SK-N-MC (cell line): ENCODE measurements around the gene WDR83.

Source experiments
- DNase-seq: peaks from one replicate; pipeline ENCODE4 v3.0.0-alpha.2; 2011; ENCODE audit warnings: low read depth, low spot score
- H3K27ac ChIP-seq: fragments of 200-600 bp; sonication (generic); 2 replicates; pipeline ENCODE4 v1.5.1; 2016; ENCODE audit warnings: mixed run types
- H3K36me3 ChIP-seq: fragments of 200-600 bp; sonication (generic); 2 replicates; pipeline ENCODE4 v1.6.1; 2017; ENCODE audit warnings: antibody characterized with exemption, low read length, mixed read lengths; ENCODE audit not compliant: insufficient read depth
- H3K4me3 ChIP-seq: fragments of 200-600 bp; sonication (generic); 2 replicates; pipeline ENCODE4 v1.5.1; 2016
- H3K9ac ChIP-seq: fragments of 200-600 bp; sonication (generic); 2 replicates; pipeline ENCODE4 v1.8.0; 2017; ENCODE audit warnings: mixed run types, mixed read lengths; ENCODE audit not compliant: insufficient read length
- H3K9me3 ChIP-seq: fragments of 200-600 bp; sonication (generic); 2 replicates; pipeline ENCODE4 v1.6.1; 2017; ENCODE audit warnings: low read depth, mild to moderate bottlenecking, antibody characterized with exemption, low read length, moderate library complexity, mixed read lengths
- EZH2 ChIP-seq: fragments of 200-600 bp; sonication (generic); IDR thresholded peaks from one replicate; pipeline ENCODE4 v1.6.1; 2017; ENCODE audit warnings: antibody characterized with exemption
- FOXP2 ChIP-seq: optimal IDR thresholded peaks from 2 replicates; pipeline ENCODE3; 2011; ENCODE audit warnings: mild to moderate bottlenecking, moderate library complexity; ENCODE audit not compliant: insufficient read depth; ENCODE audit errors: extremely low read length, control extremely low read depth
- POLR2AphosphoS5 ChIP-seq: IDR thresholded peaks from 2 replicates; pipeline ENCODE4 v1.6.1; 2012; ENCODE audit warnings: mild to moderate bottlenecking, low read depth, low read length, borderline replicate concordance

Gene WDR83

DNA sequence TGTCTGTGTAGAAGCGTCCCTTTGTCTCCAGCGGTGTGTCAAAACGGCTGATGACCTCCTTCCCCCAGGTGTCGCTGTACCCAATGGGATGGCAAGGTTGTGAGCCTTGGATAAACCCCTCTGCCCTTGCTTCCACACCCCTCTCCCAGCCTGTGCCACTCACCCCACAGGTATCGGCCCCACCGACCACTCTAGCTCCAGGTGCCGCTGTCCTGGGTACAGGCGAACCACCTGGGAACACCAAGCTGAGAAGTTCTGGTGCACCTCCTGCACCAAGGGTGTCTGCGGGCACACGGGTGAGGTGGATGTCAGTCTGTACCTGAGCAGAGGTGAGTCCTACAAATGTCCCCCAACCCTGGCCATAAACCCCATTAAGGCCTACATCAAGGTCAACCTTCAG is 16.7 kb upstream of the WDR83 start:
- TF ChIP-seq EZH2: no peak
- TF ChIP-seq FOXP2: no peak
- TF ChIP-seq POLR2AphosphoS5: no peak
- DNase-seq: no peak
- Histone ChIP-seq H3K27ac (no peak overlapping the region), H3K9me3 (no peaks in the 10 kb centered on the region), H3K9ac (no peak overlapping the region), H3K4me3 (no peak overlapping the region), H3K36me3 (no peaks in the 10 kb centered on the region)

DNA sequence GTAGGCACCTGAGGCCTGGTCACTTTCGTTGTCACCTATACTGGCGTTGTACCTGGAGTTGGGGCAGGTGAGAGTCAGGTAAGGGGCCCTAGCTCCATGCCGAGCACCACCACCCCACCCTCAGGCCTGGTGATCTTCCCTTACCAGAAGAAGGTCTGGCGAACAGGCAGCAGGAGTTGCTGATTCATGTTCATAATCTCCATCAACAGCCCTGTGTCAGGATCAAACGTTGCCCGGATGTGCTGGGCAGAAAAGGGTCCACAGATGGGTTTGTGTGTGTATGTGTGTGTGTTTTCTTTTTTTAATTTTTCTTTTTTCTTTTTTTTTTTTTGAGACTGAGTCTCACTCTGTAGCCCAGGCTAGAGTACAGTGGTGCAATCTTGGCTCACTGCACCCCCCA is 14.4 kb upstream of the WDR83 start:
- Histone ChIP-seq H3K4me3 (no peak overlapping the region), H3K36me3 (no peaks in the 10 kb centered on the region; the same call in 1 of the 2 replicates), H3K27ac (no peak overlapping the region), H3K9me3 (no peaks in the 10 kb centered on the region), H3K9ac (no peak overlapping the region)
- DNase-seq: no peak
- no peak for TF ChIP-seq EZH2
- TF ChIP-seq POLR2AphosphoS5: no peak
- no peak for TF ChIP-seq FOXP2

DNA sequence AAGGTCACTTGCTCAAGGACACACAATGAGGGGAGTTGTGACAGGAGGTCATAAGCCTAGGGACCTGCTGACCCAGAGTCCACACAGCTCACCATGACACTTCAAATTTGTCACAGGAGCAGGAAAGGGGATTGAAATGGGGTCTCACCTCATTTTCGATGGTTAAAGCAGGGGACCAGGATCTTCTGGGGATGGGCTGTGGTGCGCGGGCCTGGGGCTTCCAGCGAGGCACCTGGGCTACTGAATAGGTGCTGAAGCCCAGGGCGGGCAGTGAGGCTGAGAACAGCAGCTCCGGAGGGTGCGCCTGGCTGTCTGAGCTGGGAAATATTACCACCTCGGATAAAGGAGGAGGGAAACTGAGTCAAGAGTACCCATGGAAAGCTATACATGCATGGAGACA is 11.1 kb upstream of the WDR83 start:
- no peak for TF ChIP-seq EZH2
- no peak for TF ChIP-seq POLR2AphosphoS5
- no peak for TF ChIP-seq FOXP2
- Histone ChIP-seq H3K27ac (no peak overlapping the region), H3K4me3 (no peak overlapping the region), H3K9me3 (no peaks in the 10 kb centered on the region), H3K36me3 (peaks cover 3% of the 10 kb centered on the region; the same call in 1 of the 2 replicates), H3K9ac (no peak overlapping the region)
- no peak for DNase-seq

DNA sequence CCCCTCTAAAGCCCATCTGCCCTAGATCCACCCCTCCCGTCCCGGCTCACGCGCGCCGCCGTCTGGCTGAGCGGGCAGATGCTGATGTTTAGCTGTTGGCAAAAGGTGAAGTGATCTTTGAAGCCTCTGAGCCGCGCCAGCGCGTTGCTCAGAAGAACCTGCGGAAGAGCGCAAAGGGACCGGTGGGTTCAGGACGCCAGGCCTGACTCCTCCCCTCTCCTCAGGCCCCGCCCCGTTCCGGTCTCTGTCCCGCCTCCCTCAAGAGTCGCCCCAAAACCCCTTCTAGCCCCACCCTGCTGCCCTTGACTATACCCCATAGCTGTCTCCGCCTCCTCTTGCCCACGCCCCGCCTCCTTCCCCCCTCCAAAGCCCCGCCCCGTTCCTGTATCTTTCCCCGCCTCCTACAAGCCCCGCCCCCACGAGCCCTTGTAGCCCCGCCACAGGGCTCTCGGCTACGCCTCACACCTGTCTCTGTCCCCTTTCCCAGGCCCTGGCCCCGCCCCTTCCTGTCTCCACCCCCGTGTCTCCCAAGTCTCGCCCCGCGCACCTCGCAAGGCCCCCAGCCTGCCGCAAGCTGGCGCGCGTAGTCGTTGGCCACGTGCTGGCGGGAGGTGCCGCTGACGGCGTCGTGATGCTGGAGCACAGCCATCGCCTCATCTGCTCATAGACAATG is 9.6 kb upstream of the WDR83 start:
- TF ChIP-seq EZH2: no peak
- no peak for TF ChIP-seq POLR2AphosphoS5
- TF ChIP-seq FOXP2: no peak
- Histone ChIP-seq H3K9ac (no peak overlapping the region), H3K4me3 (no peak overlapping the region), H3K36me3 (peaks cover 9% of the 10 kb centered on the region; the same call in 1 of the 2 replicates), H3K27ac (no peak overlapping the region), H3K9me3 (no peaks in the 10 kb centered on the region)
- DNase-seq: no peak

DNA sequence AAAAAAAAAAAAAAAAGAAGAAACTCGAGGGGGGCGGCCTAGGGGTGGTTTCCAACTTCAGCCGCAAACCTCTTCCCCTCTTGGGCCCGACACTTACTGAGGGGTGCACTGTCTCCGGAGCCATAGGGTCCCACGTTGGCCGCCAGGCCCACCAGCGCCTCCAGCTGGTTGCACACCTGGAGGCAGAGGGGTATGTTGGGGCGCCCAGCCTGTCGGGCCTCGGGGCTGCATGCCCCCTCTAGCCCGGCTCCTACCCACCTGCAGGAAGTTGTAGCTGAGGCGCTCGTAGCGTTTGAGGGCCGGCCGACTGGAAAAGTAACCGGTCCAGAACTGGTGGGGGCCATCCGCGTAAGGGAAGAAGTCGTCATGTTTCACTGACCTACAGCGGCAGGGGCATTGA is 8.6 kb upstream of the WDR83 start:
- Histone ChIP-seq H3K9ac (no peak overlapping the region), H3K27ac (no peak overlapping the region), H3K4me3 (no peak overlapping the region), H3K36me3 (peaks cover 9% of the 10 kb centered on the region; the same call in 1 of the 2 replicates), H3K9me3 (no peaks in the 10 kb centered on the region)
- TF ChIP-seq EZH2: no peak
- no peak for TF ChIP-seq FOXP2
- TF ChIP-seq POLR2AphosphoS5: no peak
- no peak for DNase-seq

DNA sequence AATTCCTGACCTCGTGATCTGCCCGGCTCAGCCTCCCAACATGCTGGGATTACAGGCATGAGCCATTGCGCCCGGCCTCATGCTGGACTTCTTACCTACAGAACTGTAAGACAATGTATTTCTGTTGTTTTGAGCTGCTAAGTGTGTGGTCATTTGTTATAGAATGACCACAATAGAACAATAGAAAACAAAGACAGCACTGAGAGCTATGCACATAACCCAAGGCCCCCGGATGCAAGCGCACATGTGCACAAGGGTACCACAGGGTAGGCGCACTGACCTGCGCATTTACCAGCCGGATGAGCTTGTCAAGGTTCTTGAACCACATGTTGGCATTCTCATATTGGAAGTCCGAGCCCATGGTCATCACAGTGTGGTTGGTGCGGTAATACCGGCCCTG is 5.6 kb upstream of the WDR83 start:
- Histone ChIP-seq H3K4me3 (no peak overlapping the region), H3K36me3 (peaks cover 18% of the 10 kb centered on the region; the same call in 1 of the 2 replicates), H3K27ac (no peak overlapping the region), H3K9me3 (no peaks in the 10 kb centered on the region), H3K9ac (no peak overlapping the region)
- DNase-seq: no peak
- TF ChIP-seq EZH2 (no peak), FOXP2 (no peak)

DNA sequence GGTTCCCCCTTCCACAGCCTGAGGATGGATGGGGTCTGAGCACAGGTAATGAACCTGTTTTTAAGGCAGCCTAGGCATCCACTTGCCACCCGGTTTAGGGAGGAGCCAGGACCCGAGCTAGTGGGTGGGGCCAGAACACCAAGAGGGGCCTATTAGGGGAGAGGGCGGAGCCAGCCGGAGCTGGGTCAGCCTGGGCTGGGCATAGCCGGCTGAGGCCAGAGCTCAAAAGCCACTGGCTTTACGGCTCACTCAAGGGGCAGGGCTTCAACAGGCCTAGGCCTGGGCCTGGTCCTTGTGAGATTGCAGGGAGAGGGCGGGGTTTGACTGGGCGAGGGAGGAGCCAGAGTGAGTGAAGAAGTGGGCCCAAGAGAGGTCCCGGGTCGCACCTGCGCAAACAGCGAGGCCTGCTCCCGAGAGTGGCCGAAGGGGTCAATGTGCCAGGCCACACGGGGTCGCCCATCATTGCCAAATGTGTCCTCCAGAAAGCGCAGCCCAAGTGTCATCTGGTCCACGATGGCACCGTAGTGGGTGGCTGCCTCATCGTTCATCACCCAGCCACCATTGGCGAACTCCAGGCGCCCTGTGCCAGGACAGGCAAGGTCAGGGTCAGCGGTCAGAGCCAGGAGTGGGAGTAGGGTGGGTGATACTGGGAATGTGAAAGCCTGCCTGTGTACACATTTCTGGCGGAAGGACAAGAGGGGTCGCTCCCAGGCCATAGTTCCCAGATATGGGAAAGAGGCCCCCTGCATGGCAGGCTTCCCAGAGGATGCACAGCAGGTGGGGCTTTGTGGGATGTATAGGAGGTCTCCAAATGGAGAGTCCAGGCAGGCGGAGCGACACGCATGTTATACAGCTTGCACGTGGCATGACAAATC is 2.0 kb upstream of the WDR83 start:
- no peak for TF ChIP-seq FOXP2
- TF ChIP-seq EZH2: no peak
- no peak for TF ChIP-seq POLR2AphosphoS5
- Histone ChIP-seq H3K9ac (no peak overlapping the region), H3K27ac (no peak overlapping the region), H3K4me3 (no peak overlapping the region), H3K9me3 (no peaks in the 10 kb centered on the region), H3K36me3 (peaks cover 15% of the 10 kb centered on the region; the same call in 1 of the 2 replicates)
- DNase-seq: no peak

DNA sequence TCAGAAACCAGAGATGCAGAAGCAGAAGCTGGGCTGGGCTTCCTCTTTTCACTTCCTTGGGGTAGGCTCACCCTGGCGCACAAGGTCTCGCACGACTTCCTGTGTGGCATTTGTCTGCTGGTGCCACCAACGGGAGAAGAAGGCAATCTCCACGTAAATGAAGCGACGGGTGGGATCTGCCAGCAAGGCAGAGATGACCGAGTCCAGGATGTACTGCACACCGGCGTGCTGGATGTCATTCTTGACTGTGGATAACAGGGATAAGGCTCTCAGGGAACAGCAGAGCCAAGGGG is 1.4 kb upstream of the WDR83 start:
- Histone ChIP-seq H3K27ac (no peak overlapping the region), H3K4me3 (no peak overlapping the region), H3K36me3 (peaks cover 15% of the 10 kb centered on the region; the same call in 1 of the 2 replicates), H3K9me3 (no peaks in the 10 kb centered on the region), H3K9ac (no peak overlapping the region)
- TF ChIP-seq FOXP2 (no peak), EZH2 (no peak), POLR2AphosphoS5 (no peak)
- no peak for DNase-seq

DNA sequence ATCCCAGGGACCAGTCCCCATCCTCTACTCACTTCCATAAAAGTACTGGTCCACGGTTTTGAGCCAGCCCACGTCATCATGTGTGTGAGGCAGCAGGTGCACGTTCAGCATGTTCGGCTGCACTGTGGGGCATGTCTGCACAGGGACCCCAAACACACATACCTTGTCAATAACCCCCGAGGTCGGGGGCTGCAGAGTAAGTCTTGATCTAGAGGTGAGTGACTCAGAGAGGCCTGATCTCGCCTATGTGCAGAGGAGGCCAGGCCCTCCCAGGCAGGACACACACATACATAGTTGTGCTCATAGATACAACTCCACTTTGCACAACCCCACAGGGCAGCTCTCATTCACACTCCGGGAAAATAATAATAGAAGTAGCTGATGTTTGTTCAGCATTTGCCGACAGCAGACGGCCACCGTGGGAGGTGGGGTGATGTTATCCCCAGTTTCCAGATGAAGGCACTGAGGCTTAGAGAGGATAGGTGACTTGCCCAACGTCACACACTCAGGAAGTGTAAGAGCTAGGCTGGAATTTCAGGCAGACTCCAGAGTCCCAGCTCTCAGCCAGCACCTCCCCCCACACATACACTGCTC is 839 bp upstream of the WDR83 start:
- no peak overlapping the region for H3K27ac ChIP-seq
- H3K9ac ChIP-seq: peak overlapping the region; percentile 88
- peak overlapping the region; percentile 90 for H3K4me3 ChIP-seq
- DNase-seq: no peak
- TF ChIP-seq EZH2 (no peak), POLR2AphosphoS5 (no peak), FOXP2 (no peak)
- H3K36me3 ChIP-seq: peaks cover 15% of the 10 kb centered on the region; the same call in 1 of the 2 replicates
- H3K9me3 ChIP-seq: no peaks in the 10 kb centered on the region
